Ramos (cell line): ENCODE results near the gene LDLRAD4.

Experiments used
- in situ Hi-C: fragments of 300-500 bp; cut with MboI; formaldehyde crosslinking; loops from one replicate; pipeline ENCODE4 v1.14.3; 2022; ENCODE audit warnings: low sequenced_read_pairs; ENCODE audit not compliant: unreplicated experiment

The LDLRAD4 gene

DNA sequence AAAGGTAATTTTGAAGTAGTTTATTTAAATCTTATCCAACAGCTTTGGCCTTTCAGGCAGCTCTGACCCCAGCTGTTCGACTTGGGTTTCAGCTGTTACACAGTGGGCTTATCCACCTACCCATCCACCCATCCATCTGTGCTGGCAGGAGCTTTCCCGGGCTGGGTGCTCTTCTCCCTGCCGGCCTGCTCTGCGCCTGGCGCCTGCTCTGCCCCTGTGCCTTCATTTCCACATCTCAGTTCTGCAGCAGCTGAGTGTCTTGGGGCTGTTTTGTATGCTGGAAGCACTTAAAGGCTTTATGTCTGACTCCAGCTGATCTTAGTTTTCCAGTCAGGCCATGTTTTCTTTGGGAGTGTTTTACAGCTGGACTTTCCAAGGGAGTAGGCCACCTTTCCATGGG is 24.2 kb downstream of the LDLRAD4 start:
- in situ Hi-C loops: no loop called here

DNA sequence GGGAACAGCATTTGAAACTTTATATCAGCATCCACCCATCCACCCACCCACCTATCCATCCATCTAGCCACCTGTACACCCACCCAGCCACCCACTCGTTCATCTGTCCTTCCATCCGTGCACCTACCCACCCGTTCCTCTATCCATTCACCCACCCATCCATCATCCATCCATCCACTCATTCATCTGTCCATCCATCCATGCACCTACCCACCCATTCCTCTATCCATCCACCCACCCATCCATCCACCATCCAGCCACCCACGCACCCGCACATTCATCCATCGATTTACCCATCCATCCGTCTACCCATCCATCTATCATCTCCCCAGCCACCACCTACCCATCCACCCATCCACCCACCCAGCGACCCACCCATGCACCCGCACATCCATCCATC is 24.8 kb downstream of the LDLRAD4 start:
- in situ Hi-C loops: no loop called here

DNA sequence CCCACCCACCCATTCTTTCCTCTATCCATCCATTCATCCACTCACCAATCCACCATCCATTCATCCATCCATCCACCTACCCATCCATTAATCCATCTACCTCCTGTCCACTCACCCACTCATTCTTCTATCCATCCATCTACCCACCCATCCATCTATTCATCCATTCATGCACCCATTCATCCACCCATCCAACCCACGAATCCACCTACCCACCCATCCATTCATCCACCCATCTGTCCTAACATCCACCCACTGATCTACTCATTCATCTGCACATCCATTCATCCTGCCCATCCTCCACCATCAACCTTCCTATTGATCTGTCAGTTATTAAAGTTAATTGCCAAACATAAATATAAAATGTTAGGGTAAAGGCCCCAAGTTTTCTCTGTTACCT is 25.6 kb downstream of the LDLRAD4 start:
- in situ Hi-C loops: no loop called here

- in situ Hi-C loops: no loop called here
Observed at GRCh38 chr18:13245481-13246000, 27.0 kb downstream of the LDLRAD4 start.

GRCh38 chr18:13246121-13246520 is 27.6 kb downstream of the LDLRAD4 start:
- in situ Hi-C loops: no loop called here

DNA sequence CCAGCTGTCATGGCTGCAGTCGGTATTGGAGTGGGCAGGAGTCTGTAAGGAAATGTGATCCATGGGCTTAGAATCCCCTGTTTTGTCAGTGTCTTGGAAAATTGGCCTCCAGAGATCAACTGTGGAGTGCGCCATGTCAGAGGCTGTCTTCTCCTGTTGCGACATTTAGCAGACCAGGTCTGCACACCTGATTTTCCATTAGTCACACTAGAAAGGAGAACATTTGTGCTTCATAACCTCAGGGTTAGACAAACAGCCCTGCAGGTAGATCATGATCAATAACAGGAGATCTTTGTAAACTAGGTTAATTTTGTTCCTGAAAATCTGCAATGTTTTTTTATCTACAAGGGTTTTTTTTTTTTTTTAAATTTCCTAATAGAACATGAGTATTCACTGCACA is 28.0 kb downstream of the LDLRAD4 start:
- in situ Hi-C loops: no loop called here

DNA sequence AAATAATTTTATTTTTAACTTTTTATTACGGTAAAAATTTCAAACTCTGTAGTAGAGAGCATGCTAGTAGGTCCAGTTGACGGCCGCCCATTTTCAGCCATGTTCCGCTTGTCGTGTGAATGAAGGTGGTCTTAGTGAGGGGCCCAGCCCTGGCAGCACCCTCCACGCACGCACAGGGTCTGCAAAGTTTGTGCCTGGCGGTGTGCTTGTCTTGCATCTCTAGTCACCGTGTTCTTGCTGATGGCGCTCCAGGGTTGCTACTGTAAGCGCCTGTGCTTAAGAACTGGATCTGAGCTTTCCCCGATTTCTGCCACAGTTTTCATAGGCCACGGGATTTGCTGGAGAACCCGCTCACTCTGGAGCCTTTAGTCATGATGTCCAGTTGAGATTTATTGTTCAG is 28.9 kb downstream of the LDLRAD4 start:
- in situ Hi-C loops: no loop called here

GRCh38 chr18:13252686-13253410 is 34.3 kb downstream of the LDLRAD4 start:
- in situ Hi-C loops: no loop called here

GRCh38 chr18:13253786-13254688 is 35.5 kb downstream of the LDLRAD4 start:
- in situ Hi-C loops: no loop called here

- in situ Hi-C loops: no loop called here
Observed at GRCh38 chr18:13254971-13255927, 36.7 kb downstream of the LDLRAD4 start.

DNA sequence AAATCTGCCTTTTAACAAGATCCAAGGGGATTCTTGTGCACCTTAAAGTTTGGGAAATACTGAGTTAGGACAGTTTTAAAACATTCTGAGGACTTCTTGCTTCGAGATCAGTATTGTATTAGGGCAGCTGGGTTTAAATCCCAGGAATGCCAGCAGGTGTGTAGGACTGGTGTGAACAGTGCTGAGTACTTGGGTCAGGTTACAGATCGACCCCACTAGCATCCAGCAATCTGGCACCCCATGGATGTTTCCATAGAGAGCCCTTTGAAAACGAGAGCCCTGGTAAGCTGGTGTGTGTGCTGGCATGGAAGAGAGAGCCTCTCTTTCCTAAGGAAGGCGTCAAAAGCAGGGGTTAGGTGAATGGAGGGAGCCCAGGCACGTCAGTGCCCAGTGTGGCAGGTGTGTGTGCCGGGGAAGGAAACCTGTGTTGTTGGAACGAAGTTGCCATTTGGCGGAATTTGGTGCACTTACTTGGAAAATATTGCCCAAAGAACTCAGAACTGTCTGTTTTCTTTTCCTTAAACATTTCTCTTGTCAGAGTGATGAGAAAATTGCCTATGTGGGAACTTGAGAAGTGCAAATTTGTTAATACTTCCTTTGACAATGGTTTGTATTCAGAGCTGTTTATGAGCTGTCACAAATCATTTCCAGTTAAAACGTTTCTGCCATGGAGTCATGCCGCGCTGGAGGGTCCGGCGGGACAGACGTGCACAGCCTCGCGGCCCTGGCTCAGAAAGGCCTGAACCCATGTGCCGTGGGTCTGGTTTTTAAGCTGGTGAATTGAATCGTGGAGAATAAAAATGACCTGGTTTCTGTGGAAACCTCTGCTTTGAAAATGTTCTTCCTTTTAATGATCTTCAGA is 38.1 kb downstream of the LDLRAD4 start:
- in situ Hi-C loops: no loop called here

- in situ Hi-C loops: no loop called here
Observed at GRCh38 chr18:13257361-13257980, 38.9 kb downstream of the LDLRAD4 start.

DNA sequence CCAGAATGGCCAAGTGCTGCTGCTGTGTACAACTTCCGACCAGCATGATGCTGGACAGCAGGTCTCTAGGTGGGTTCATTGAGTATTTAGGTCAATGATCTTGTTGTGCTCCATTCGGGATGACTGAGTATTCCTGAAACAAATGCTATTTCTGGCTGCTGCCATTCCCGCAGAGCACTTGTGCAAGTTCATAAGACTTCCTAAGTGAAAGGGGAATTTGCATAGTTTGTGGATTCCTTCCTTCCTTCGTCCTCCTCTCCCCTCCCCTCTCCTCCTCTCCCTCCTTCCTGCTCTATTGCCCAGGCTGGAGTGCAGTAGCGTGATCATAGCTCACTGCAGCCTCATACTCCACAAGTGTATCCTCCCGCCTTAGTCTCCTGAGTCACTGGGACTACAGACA is 40.4 kb downstream of the LDLRAD4 start:
- in situ Hi-C loops: no loop called here

DNA sequence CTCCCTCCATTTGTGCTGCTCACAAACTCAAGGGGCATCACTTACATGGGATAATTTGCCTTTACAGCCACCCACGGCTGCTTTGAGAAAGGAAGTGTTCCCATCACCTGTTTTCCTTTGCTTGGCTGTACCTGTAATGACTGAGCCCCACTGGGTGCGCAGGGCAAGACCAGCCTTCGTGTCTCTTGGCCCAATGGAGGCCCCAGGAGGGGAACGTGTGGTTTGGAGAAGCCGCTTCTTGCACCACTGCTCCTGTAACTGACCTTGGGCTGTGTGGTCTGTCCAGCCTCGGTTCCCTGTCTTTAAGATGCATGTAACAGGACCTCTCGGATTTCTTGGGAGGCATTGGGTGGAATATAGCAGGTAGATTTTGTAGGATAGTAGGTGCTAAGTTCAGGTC is 41.1 kb downstream of the LDLRAD4 start:
- in situ Hi-C loops: no loop called here

GRCh38 chr18:13260197-13260934 is 41.8 kb downstream of the LDLRAD4 start:
- in situ Hi-C loops: no loop called here

DNA sequence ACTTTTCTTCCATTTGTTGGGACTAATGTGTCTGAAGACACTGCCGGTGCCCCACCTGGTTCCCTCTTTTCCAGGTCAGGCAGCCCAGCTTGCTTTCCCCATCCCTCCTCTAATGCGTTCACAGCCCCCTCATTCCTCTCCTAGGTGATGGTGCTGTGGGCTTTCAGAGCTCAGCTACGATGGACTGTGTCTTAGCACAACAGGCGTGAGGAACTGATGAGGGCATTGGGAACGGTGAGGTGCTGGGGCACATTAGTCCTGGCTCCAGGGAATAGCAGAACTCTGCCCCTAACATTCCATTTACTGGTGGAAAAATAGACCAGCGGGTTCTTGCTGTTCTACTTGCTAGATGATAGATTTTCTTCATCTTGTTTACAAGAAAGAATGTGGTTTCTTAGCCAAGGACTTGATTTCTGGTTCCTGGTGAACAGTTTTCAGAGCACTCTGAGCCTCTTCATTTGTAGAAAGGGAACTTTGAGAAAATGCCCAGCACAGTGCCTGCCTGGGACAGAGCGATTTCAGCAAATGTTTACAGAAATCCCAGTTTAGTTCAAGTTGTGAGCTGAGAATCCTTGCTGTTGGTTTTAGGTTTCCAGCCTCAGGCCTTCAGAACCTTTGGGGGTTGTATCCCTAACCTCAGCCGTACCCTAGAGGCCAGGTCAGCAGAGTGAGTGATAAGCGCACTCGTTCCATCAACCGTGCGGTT is 42.5 kb downstream of the LDLRAD4 start:
- in situ Hi-C loops: no loop called here

GRCh38 chr18:13261661-13262357 is 43.2 kb downstream of the LDLRAD4 start:
- in situ Hi-C loops: no loop called here
